ENCODE measurements around the gene NMUR1.

NMUR1 gene

DNA sequence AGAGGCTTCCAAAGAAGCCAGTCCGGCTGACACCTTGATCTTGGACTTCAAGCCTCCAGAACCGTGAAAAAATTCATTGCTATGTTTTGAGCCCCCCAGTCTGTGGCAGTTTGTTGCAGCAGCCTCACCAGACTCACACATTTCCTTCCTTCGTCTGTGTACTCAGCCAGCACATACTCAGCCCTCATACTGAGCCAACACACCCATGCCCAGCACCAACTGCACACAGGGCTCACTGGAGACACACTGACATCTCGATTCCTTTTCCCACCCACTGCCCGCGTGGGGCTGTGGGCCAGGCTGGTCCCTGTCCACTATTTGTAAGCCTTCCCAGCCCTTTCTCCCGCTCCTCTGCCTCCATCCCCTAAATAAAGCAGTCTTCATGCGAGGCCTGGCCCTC, 24.1 kb upstream of the NMUR1 start:
- DNase-seq (ENCODE audit: low spot score), result no peak

DNA sequence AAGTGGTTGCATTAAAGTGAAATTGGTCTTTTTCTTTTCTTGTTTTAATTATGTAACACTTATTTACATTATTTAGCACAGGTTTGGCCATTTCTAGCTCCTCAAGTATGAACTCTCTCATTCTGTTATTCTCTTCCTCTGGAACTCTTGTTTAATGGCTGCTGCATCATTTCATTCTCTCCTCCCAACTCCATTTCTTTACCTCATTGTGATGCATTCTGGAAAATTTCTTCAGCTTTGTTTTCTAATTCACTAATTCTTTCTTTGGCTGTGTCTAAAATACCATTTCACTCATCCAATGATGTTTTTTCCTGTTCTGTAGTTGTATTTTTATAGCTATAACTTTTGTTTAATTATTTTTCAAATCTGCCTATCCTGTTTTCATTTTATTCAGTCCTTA, 22.5 kb upstream of the NMUR1 start:
- no peak for DNase-seq (ENCODE audit: low spot score)

- no peak for DNase-seq (ENCODE audit: low spot score)
Observed at GRCh38 chr2:231549446-231550239, 19.4 kb upstream of the NMUR1 start.

DNA sequence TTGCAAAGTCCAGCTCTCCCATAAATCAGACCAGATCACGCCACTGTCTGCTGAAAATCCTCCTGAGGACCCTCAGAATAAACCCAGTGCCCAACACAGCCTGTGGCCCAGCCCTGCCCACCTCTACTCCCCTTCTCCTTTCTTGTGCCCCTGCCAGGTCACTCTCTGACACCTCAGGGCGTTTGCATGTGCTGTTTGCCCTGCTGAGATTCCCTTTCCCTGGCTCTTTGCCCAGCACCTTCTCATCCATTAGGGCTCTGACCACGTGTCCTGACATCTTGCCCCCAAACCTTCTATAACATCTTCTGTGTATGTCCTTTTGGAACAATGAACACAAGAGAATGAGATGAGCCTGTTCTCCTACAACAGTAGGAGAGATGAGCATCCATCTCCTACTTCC, 18.5 kb upstream of the NMUR1 start:
- no peak for DNase-seq (ENCODE audit: low spot score)

DNA sequence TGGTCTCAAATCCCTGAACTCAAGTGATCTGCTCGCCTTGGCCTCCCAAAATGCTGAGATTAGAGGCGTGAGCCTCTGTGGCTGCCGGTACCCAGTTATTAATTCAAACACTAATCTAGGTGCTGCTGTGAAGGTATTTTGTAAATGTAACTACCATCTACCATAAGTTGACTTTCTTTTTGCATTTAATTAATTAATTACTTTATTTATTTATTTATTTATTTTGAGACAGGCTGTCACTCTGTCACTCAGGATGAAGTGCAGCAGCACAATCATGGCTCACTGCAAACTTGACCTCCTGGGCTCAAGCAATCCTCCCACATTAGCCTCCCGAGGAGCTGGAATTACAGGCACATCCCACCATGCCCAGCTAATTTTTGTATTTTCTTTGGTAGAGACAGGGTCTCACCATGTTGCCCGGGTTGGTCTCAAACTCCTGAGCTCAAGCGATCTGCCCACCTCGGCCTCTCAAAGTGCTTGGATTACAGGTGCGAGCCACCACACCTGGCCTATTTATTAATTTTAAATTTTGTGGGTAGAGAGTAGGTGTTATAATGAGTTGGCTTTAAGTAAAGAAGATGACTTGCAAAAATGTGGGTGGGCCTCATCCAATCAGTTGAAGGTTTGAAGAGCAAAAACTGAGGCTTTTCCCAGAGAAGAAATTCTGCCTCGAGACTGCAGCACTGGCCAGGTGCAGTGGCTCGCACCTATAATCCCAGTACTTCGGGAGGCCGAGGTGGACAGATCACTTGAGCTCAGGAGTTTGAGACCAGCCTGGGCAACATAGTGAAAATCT, 17.3 kb upstream of the NMUR1 start:
- DNase-seq (ENCODE audit: low spot score), result no peak

- DNase-seq (ENCODE audit: low spot score), result no peak
Observed at GRCh38 chr2:231546014-231546715, 15.9 kb upstream of the NMUR1 start.

DNA sequence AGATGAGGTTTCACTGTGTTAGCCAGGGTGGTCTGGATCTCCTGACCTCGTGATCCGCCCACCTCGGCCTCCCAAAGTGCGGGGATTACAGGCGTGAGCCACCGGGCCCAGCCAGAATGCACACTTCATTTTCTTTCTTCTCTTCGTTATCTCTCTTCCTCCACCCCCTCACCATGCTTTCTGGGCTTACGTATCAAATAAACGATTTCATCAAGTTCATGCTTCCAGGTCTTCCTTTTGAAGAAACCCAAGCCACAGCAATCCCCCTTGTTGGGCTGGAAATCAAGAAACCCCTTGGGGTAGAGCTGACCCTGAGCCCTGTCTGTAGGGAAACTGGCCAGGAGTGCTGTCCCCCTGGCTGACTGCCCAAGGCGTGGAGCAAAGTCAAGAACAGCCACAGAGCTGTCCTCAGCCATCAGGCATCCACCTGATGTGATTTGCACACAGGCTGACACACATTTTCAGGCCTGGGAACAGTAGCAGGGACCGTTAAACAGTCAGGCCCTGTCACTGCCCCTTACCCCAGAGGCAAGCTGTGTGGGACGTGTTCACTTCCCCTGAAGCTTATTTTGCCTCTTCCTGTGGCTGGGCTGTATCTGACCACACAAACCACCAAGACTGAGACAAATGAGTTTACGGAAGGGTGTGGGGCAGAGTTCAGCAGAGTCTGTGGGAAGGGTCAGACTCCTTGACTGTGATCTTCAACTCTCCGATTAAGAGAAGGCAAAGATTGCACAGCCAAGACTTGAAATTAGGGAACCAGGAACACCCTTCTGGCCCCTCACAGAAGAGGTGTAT, 15.1 kb upstream of the NMUR1 start:
- no peak for DNase-seq (ENCODE audit: low spot score)

GRCh38 chr2:231542136-231542535, 11.9 kb upstream of the NMUR1 start:
- DNase-seq (ENCODE audit: low spot score), result no peak

GRCh38 chr2:231541645-231542044, 11.4 kb upstream of the NMUR1 start:
- DNase-seq (ENCODE audit: low spot score), result peak; percentile 55

GRCh38 chr2:231539991-231540390, 9.7 kb upstream of the NMUR1 start:
- DNase-seq (ENCODE audit: low spot score), result no peak

- DNase-seq (ENCODE audit: low spot score), result no peak
Observed at GRCh38 chr2:231535961-231536360, 5.7 kb upstream of the NMUR1 start.

DNA sequence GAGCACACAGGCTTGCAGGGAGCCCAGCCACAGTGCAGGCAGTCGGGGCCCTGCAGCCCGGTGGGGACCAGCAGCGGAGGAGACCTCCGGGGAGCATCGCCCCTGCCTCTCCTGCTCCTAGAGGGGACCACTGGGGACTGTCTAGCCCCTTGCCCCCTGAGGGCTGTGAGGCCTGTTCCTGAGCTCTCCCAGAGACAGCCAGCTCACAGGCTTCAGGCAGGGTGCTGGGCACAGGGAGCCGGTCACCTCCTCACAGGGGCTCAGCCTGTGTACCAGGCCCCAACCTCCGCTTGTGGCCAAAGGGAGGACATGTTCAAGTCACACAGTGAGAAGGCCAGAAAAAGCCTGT, 3.5 kb upstream of the NMUR1 start:
- no peak for DNase-seq (ENCODE audit: low spot score)

DNA sequence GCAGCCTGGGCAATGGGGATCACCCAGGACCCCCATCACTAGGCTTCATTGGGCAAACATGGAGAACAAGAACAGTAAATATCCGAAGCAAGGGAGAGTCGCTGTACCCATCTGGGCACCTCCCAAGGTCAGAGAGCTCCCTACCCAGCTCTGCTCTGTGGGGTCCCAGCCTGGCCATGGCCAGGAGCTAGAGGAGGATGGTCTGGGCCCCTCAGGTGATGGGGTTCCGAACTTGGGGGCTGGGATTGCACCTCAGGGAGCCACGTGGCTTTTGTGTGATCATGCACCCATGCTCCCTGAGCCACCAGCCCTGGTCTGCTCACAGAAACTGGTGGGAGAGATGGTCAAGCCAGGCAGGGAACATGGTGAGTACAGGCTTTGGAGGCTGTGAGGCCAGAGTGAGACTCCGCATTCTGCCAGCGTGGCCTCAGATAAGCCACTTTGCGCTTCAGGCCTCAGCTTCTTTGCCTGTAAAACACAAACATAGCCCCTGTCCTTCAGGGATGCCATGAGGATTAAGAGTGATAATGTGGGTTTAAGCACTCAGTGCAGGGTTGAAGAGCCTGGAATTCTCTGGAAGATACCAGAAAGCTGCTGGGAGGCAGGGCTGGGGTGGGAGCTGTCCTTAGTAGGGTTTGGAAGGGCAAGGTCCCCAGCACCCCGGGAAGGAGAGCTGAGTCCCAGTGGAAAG, 3.0 kb upstream of the NMUR1 start:
- DNase-seq (ENCODE audit: low spot score), result no peak

DNA sequence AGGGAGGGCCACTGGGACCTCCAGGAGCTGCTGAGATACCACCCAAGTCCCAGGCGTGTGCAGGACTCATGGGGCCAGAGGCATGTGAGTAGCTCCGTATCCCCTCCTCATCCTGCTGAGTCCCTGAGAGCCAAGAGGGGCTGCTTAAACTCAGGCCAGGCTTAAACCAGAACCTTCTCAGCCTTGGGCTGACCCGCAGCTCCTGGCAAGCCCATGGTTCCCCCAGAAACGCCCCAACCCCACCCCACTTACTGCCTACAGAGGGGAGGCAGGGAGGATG, 2.5 kb upstream of the NMUR1 start:
- no peak for DNase-seq (ENCODE audit: low spot score)

GRCh38 chr2:231531883-231532755, 1.9 kb upstream of the NMUR1 start:
- no peak for DNase-seq (ENCODE audit: low spot score)

- no peak for DNase-seq (ENCODE audit: low spot score)
Observed at GRCh38 chr2:231531466-231531865, 1.2 kb upstream of the NMUR1 start.

GRCh38 chr2:231528636-231529030, 1.6 kb downstream of the NMUR1 start:
- DNase-seq (ENCODE audit: low spot score), result no peak

DNA sequence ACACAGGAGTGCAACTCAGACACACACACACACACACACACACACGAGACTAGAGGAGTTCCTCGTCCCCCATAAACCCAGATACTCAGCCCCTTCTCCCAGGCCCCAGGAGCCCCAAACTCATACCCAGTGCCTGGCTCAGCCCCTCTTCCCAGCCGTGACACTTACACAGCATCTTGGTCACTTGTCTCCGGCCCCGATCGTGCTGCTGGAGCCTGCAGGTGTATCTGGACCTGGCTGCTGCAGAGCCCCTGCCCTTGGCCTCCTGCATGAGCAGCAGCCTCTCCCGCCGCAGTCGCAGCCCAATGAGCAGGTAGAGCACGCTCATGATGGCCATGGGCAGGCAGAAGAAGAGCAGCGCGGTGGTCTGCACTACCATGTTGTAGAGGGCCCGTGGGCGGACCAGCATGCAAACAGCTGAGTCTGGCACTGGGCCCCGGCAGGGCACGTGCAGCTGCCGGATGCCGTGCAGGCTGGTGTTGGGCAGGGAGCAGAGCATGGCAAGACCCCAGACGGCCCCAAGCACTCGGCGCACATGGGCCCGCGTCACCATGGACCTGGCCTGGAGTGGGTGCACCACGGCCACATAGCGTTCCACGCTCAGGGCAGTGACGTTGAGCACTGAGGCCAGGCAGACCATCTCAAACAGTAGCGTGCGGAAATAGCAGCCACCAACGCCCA, 2.1 kb downstream of the NMUR1 start:
- no peak for DNase-seq (ENCODE audit: low spot score)

DNA sequence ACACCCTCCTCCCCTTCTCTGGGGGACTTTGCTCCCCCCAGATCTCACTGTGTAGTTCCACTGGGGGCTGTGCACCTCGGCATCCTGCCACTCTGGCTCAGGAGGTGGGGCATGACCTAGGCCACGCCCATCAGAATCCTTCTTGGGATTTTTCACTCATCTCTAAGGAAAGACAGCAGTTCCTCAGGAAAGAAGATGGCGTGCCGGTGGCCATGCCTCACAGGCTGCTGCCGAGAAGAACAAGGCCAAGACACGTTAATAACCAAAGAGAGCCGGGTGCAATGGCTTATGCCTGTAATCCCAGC, 3.2 kb downstream of the NMUR1 start:
- DNase-seq (ENCODE audit: low spot score), result no peak

GRCh38 chr2:231526341-231527090, 3.7 kb downstream of the NMUR1 start:
- no peak for DNase-seq (ENCODE audit: low spot score)

All from COLO829 (cell line).